Spleen (tissue), 3 donors: ENCODE data around the gene TYW1B.

Experiments
- POLR2A ChIP-seq, 3 donors: fragments of 450-650 bp; IDR thresholded peaks; one replicate each; pipeline ENCODE4 v1.5.1; 2017; ENCODE audit warnings: antibody characterized with exemption in 3 of 3, mild to moderate bottlenecking in 1 of 3
- POLR2AphosphoS5 ChIP-seq, 3 donors: sonication (generic); formaldehyde crosslinking; IDR thresholded peaks; one replicate each; pipeline ENCODE4 v1.5.1; 2017; ENCODE audit warnings: antibody characterized with exemption in 3 of 3

- TF ChIP-seq POLR2A (IDR thresholded peaks at IDR 0.05) (no peak), POLR2AphosphoS5 (IDR thresholded peaks at IDR 0.05) (no peak)
These were observed 22.2 kb downstream of the TYW1B start for GRCh38 chr7:72805526-72806494.
